GM18951 (cell line): ENCODE measurements around the gene NECTIN2.
"Not testable (repeated sequence)": the region's sequence is repeated elsewhere in the genome, so short reads cannot be mapped to it uniquely, and the experiment has no call there.

Source experiments
- POLR2A ChIP-seq: IDR thresholded peaks from 4 replicates; pipeline ENCODE4 v1.6.1; 2011; ENCODE audit warnings: mild to moderate bottlenecking; ENCODE audit not compliant: insufficient read length, insufficient read depth; ENCODE audit errors: extremely low read depth
- in situ Hi-C: fragments of 300-500 bp; cut with MboI; formaldehyde crosslinking; loops from one replicate; pipeline ENCODE4 v1.12.0; 2022; ENCODE audit warnings: low sequenced_read_pairs, mixed read lengths, inconsistent platforms; ENCODE audit not compliant: unreplicated experiment

NECTIN2 gene

GRCh38 chr19:44822177-44822576 lies 23.9 kb upstream of the NECTIN2 start:
- in situ Hi-C loops, result no loop called here
- TF ChIP-seq POLR2A, result no peak

GRCh38 chr19:44822670-44823372 lies 23.3 kb upstream of the NECTIN2 start:
- in situ Hi-C loops, result no loop called here
- TF ChIP-seq POLR2A, result no peak

DNA sequence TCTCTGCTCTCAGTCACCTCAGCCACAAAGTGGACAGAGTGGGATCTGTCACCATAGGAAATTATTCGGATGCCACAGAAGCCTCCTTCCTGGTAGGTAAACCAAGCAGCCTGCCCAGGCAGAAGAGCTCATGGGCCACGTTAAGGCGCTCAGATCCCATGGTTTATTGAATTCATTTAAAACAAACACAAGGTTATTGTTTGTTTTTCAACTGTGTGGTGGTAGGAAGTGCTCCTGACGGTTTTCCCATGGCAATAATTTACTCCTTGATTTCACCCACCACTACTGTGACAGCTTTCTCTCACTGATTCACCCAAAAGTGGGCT lies 22.8 kb upstream of the NECTIN2 start:
- TF ChIP-seq POLR2A, result no peak
- in situ Hi-C loops, result no loop called here

DNA sequence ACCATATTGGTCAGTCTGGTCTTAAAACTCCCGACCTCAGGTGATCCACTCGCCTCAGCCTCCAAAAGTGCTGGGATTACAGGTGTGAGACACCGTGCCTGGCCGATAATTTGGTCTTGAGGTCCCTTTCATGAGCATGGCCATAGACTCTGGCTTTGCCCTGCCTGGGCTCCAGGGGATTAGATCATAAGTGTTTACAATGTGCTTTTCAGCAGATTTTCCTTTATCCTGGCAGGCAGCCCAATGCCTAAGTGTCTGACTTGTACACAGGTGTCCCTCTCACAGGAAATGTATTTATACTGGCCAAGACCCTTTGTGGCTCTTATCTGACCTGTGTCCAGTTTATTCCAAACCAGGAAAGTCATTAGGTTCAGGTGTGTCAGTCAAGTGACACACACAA lies 21.3 kb upstream of the NECTIN2 start:
- in situ Hi-C loops, result no loop called here
- TF ChIP-seq POLR2A, result no peak

DNA sequence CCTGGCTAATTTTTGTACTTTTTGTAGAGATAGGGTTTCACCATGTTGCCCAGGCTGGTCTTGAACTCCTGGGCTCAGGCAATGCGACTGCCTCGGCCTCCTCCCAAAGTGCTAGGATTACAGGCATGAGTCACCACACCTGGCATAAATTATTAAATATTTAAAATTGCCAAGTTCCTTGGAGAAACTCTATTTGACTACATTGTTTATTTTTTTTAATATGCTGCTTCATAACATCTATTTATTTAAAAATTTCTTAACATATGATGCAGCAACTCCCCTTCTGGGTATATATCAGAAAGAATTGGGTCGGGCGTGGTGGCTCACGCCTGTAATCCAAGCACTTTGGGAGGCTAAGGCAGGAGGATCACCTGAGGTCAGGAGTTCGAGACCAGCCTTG lies 13.2 kb upstream of the NECTIN2 start:
- in situ Hi-C loops, result not testable (repeated sequence)

DNA sequence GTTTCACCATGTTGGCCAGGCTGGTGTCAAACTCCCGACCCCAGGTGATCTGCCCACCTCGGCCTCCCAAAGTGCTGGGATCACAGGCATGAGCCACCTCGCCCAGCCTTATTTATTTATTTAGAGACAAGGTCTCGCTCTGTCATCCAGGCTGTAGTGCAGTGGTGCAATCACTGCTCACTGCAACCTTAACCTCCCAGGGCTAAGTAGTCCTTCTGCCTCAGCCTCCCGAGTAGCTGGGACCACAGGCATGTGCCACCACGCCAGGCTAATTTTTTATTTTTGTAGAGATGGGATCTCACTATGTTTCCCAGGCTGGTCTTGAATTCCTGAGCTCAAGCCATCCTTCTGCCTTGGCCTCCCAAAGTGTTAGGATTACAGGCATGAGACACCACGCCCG lies 11.7 kb upstream of the NECTIN2 start:
- in situ Hi-C loops, result not testable (repeated sequence)

GRCh38 chr19:44839276-44839675 lies 6.8 kb upstream of the NECTIN2 start:
- no peak for TF ChIP-seq POLR2A
- in situ Hi-C loops, result no loop called here

GRCh38 chr19:44840811-44841210 lies 5.3 kb upstream of the NECTIN2 start:
- no peak for TF ChIP-seq POLR2A
- in situ Hi-C loops, result no loop called here

GRCh38 chr19:44841231-44841630 lies 4.9 kb upstream of the NECTIN2 start:
- in situ Hi-C loops, result no loop called here
- TF ChIP-seq POLR2A, result no peak

DNA sequence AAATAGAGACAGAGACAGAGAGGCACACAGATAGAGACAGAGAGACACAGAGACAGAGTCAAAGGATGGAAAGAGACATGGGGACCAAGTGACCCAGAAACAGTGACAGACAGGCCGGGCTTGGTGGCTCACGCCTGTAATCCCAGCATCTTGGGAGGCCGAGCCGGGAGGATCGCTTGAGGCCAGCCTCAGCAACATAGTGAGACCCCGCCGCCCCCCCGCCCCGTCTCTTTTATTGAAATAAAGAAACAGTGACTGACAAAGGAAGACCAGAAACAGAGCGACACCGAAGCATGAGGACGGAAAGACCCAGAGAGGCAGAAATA lies 848 bp upstream of the NECTIN2 start:
- no peak for TF ChIP-seq POLR2A
- in situ Hi-C loops, result no loop called here

DNA sequence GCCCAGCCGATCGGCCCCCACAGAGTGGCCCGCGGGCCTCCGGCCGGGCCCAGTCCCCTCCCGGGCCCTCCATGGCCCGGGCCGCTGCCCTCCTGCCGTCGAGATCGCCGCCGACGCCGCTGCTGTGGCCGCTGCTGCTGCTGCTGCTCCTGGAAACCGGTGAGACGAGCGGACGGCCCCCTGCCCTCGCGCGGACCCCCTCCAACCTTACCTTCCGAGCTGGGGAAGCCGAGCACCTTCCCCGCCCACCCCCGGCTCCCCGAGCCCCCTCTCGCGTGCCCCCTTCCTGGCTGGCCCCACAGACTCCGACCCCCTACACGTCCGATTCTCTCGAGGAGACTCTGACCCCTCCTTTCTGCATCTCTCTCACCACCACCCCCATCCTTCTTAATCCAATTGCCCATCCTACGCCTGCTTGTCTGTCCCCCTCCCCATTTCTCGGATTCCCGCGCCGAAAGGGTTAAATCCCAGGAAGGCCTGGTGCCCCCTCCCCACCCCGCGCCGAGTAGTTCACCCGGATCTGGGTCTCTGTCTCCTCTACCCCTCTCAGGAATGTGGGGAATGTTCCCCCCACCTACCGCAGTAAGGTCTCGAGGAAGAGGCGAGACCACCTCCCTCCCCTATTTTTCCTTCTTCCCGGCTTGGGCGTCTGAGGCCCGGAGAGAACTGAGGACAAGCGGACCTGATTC lies 502 bp downstream of the NECTIN2 start:
- in situ Hi-C loops, result no loop called here
- no peak for TF ChIP-seq POLR2A

DNA sequence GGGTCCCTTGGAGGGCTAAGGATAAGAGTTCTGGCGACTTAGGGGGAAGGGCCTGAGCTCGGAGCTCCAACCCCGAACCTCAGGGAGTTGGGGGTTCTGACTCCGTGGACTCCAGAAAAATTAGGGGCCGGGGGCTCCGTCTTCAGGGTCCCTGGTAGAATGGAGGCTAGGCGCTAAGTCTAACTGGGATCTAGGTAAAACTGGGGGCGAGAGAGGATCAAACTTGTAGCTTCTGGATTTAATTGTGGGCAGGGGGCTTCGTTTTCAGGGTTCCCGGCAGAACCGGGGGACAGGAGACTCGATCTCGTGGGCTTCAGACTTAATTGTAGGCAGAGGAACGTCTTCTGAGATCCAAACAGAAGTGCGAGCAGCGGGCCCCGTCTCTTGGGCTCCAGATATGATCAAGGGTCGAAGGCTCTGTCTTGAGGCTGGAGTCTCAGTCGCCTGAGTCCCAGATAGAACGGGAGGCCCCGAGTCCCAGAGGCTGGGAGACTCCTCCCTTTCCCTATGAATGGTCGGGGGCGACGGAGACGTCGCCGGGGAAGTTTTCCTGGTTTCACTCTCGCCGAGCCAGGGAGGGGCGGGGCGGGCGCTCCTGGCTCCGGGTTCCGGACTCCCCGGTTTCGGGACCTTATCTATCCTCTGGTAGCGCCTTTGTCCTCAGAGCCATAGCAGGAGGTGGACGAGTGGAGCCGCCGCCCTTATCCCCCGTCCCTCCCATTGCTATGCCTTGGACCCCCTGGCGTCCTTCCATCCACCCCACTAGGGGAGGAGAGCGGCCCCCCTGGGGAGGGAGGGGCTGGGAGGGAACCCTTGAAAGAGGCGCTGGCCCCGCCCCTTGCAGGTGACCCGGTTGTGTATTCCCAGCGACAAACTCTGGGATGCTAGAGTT lies 1.3 kb downstream of the NECTIN2 start:
- in situ Hi-C loops, result no loop called here
- no peak for TF ChIP-seq POLR2A

- in situ Hi-C loops, result no loop called here
- TF ChIP-seq POLR2A, result no peak
Measured at GRCh38 chr19:44848036-44848811, 2.1 kb downstream of the NECTIN2 start.
